Astrocyte (in vitro differentiated cells and primary cell): ENCODE data around the gene TLNRD1. TPM values are rescaled to one million over a fixed set of nuclear protein-coding genes. Genes with fewer than 3 reads are reported as not detected.

Source experiments
- DNase-seq: peaks from one replicate; pipeline ENCODE4 v3.0.0-alpha.2; 2010; ENCODE audit warnings: low read depth
- FAIRE-seq: peaks from 2 replicates; lab custom pipeline; 2011; peaks lifted over from hg19 to GRCh38; lab: Jason Lieb, UNC
- H2AFZ ChIP-seq: 2 replicates; pipeline ENCODE4 v1.6.0; 2012; ENCODE audit warnings: low read depth, low read length, inconsistent platforms
- H3K27ac ChIP-seq: 2 replicates; pipeline ENCODE4 v1.5.1; 2011; ENCODE audit warnings: low read depth, low read length, inconsistent platforms
- H3K27me3 ChIP-seq: 2 replicates; pipeline ENCODE4 v1.6.0; 2011; ENCODE audit warnings: low read length, inconsistent platforms; ENCODE audit not compliant: insufficient read depth
- H3K36me3 ChIP-seq: 2 replicates; pipeline ENCODE4 v1.5.1; 2011; ENCODE audit warnings: low read length, inconsistent platforms; ENCODE audit not compliant: insufficient read depth
- H3K4me1 ChIP-seq: 2 replicates; pipeline ENCODE4 v1.5.1; 2011; ENCODE audit warnings: low read length, inconsistent platforms; ENCODE audit not compliant: insufficient read depth
- H3K4me2 ChIP-seq: 2 replicates; pipeline ENCODE4 v1.6.0; 2012; ENCODE audit warnings: low read length, inconsistent platforms
- H3K4me3 ChIP-seq: 2 replicates; pipeline ENCODE4 v1.5.1; 2011; ENCODE audit warnings: low read depth, mild to moderate bottlenecking, low read length, inconsistent platforms; ENCODE audit not compliant: insufficient read depth
- H3K79me2 ChIP-seq: 2 replicates; pipeline ENCODE4 v1.6.0; 2012; ENCODE audit warnings: mild to moderate bottlenecking, low read length, inconsistent platforms; ENCODE audit not compliant: insufficient read depth
- H3K9ac ChIP-seq: 2 replicates; pipeline ENCODE4 v1.6.0; 2012; ENCODE audit warnings: mild to moderate bottlenecking, low read length, inconsistent platforms
- H3K9me3 ChIP-seq: 2 replicates; pipeline ENCODE4 v1.5.1; 2012; ENCODE audit warnings: low read depth, mild to moderate bottlenecking, low read length, inconsistent platforms; ENCODE audit not compliant: insufficient read depth
- H4K20me1 ChIP-seq: 2 replicates; pipeline ENCODE4 v1.6.0; 2012; ENCODE audit warnings: low read length, inconsistent platforms; ENCODE audit not compliant: insufficient read depth
- H3K27ac Mint-ChIP-seq: one replicate; pipeline ENCODE4 v1.8.0; 2021; ENCODE audit warnings: mild to moderate bottlenecking, mixed read lengths; ENCODE audit not compliant: unreplicated experiment
- H3K27me3 Mint-ChIP-seq: one replicate; pipeline ENCODE4 v1.8.0; 2021; ENCODE audit warnings: low read depth, mixed read lengths; ENCODE audit not compliant: unreplicated experiment
- H3K36me3 Mint-ChIP-seq: one replicate; pipeline ENCODE4 v1.8.0; 2021; ENCODE audit warnings: low read depth, mixed read lengths; ENCODE audit not compliant: unreplicated experiment
- H3K4me1 Mint-ChIP-seq: one replicate; pipeline ENCODE4 v1.8.0; 2021; ENCODE audit warnings: low read depth, mixed read lengths; ENCODE audit not compliant: unreplicated experiment
- H3K4me3 Mint-ChIP-seq: one replicate; pipeline ENCODE4 v1.8.0; 2021; ENCODE audit warnings: mild to moderate bottlenecking, moderate library complexity, mixed read lengths; ENCODE audit not compliant: unreplicated experiment
- H3K9me3 Mint-ChIP-seq: one replicate; pipeline ENCODE4 v1.8.0; 2021; ENCODE audit warnings: mild to moderate bottlenecking, mixed read lengths; ENCODE audit not compliant: unreplicated experiment
- EZH2 ChIP-seq: IDR thresholded peaks from 2 replicates; pipeline ENCODE4 v1.6.1; 2012; ENCODE audit warnings: mild to moderate bottlenecking, low read length, inconsistent platforms; ENCODE audit not compliant: insufficient read depth
- total RNA-seq: library from RNA; stranded (reverse); gene quantifications from 2 replicates; pipeline ENCODE4 v1.2.1, GENCODE V29; 2021
- TF ChIP-seq, protein P1 (sequence below): IDR thresholded peaks from 2 replicates; pipeline ENCODE4 v1.5.1; 2011; ENCODE audit warnings: low read depth, mild to moderate bottlenecking, inconsistent platforms, low read length, moderate library complexity; ENCODE audit not compliant: insufficient read depth

TLNRD1 gene
- total RNA-seq, 1 donor from 2014 or later, result 24.2 TPM

DNA sequence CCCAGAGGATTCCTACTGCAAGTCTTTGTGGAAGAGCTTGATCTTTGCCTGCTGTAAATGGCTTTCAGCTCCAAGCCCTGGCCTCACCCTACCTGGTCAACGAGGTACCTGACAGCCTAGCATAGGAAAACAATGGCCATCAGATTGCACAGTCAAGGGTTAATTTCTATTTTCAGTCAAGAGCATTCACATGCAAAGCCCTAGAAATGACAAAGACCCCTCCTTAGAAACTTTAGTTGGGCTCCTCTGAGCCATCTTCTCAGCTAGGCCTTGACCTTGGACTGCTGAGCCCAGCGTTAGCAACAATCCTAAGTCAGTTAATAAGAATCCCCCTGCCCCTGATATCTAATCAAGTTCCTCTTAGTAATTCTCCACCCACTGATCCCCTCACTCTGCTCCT is 29.6 kb upstream of the TLNRD1 start:
- Histone ChIP-seq H3K4me2 (no peak overlapping the region), H4K20me1 (peaks cover 38% of the 10 kb centered on the region), H3K79me2 (peaks cover 13% of the 10 kb centered on the region), H3K27ac (no peak overlapping the region), H3K4me1 (peaks cover 8% of the 10 kb centered on the region), H3K36me3 (peaks cover 3% of the 10 kb centered on the region), H3K27me3 (no peaks in the 10 kb centered on the region), H3K4me3 (no peak overlapping the region), H3K9ac (no peak overlapping the region), H3K9me3 (no peaks in the 10 kb centered on the region), H2AFZ (no peak overlapping the region)
- H3K27ac Mint-ChIP-seq, result no peak overlapping the region
- peaks cover 4% of the 10 kb centered on the region for H3K36me3 Mint-ChIP-seq
- peaks cover 14% of the 10 kb centered on the region for H3K4me1 Mint-ChIP-seq
- H3K27me3 Mint-ChIP-seq, result no peaks in the 10 kb centered on the region
- FAIRE-seq (no peak), DNase-seq (no peak)
- TF ChIP-seq, protein P1, sequence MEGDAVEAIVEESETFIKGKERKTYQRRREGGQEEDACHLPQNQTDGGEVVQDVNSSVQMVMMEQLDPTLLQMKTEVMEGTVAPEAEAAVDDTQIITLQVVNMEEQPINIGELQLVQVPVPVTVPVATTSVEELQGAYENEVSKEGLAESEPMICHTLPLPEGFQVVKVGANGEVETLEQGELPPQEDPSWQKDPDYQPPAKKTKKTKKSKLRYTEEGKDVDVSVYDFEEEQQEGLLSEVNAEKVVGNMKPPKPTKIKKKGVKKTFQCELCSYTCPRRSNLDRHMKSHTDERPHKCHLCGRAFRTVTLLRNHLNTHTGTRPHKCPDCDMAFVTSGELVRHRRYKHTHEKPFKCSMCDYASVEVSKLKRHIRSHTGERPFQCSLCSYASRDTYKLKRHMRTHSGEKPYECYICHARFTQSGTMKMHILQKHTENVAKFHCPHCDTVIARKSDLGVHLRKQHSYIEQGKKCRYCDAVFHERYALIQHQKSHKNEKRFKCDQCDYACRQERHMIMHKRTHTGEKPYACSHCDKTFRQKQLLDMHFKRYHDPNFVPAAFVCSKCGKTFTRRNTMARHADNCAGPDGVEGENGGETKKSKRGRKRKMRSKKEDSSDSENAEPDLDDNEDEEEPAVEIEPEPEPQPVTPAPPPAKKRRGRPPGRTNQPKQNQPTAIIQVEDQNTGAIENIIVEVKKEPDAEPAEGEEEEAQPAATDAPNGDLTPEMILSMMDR, result no peak
- TF ChIP-seq EZH2, result no peak
- no peak overlapping the region for H3K4me3 Mint-ChIP-seq
- no peaks in the 10 kb centered on the region for H3K9me3 Mint-ChIP-seq

DNA sequence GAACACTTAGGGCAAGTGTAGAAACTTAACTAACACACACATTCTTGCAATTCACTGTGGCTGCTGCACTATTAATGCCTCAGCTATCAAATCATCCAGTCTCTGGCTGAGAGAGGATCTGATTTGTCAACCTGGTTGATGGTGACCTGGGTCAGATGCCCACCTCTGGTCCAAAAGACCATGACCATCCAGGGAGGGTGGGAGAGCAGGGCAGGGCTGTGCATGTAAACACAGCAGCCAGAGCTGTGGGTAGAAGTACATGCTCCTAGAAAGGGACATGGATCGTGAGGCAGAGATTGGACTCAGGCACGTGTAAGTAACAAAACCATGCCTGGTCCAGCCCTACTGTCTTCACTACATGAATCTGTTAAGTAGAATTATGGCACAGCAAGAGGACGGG is 28.4 kb upstream of the TLNRD1 start:
- Mint-ChIP-seq H3K36me3 (peaks cover 4% of the 10 kb centered on the region), H3K4me3 (no peak overlapping the region), H3K27me3 (no peaks in the 10 kb centered on the region), H3K9me3 (no peaks in the 10 kb centered on the region), H3K27ac (peak overlapping the region; percentile 14), H3K4me1 (peaks cover 17% of the 10 kb centered on the region)
- Histone ChIP-seq H3K27me3 (no peaks in the 10 kb centered on the region), H3K27ac (no peak overlapping the region), H3K9ac (no peak overlapping the region), H4K20me1 (peaks cover 48% of the 10 kb centered on the region), H3K4me1 (peaks cover 8% of the 10 kb centered on the region), H3K79me2 (peaks cover 23% of the 10 kb centered on the region), H3K4me2 (no peak overlapping the region), H3K4me3 (no peak overlapping the region), H3K9me3 (no peaks in the 10 kb centered on the region), H2AFZ (no peak overlapping the region), H3K36me3 (peaks cover 3% of the 10 kb centered on the region)
- FAIRE-seq (no peak), DNase-seq (no peak)
- TF ChIP-seq, protein P1, result no peak
- no peak for TF ChIP-seq EZH2

DNA sequence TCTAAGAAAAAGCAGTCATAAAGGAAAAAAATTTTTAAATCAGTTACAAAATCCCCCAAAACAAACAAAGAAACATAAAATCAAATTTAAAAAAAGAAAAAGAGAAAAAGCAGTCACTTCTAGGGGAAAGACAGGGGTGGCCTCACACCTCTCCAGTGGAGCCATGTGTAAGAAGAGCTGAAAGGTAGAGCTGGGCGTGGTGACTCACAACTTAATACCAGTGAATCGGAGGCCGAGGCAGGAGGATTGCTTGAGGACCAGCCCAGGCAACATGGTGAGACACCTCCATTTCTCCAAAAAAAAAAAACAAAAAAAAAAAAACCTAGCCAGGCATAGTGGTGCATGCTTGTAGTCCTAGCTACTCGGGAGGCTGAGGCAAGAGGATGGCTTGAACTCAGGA is 25.8 kb upstream of the TLNRD1 start:
- Histone ChIP-seq H3K9ac (no peak overlapping the region), H3K79me2 (peaks cover 41% of the 10 kb centered on the region), H3K27ac (no peak overlapping the region), H3K4me3 (no peak overlapping the region), H3K36me3 (peaks cover 7% of the 10 kb centered on the region), H3K9me3 (no peaks in the 10 kb centered on the region), H2AFZ (no peak overlapping the region), H4K20me1 (peaks cover 56% of the 10 kb centered on the region), H3K27me3 (no peaks in the 10 kb centered on the region), H3K4me1 (no peaks in the 10 kb centered on the region), H3K4me2 (no peak overlapping the region)
- TF ChIP-seq, protein P1, result no peak
- Mint-ChIP-seq H3K4me1 (peaks cover 24% of the 10 kb centered on the region), H3K27ac (no peak overlapping the region), H3K36me3 (peaks cover 16% of the 10 kb centered on the region), H3K27me3 (no peaks in the 10 kb centered on the region), H3K4me3 (no peak overlapping the region), H3K9me3 (no peaks in the 10 kb centered on the region)
- FAIRE-seq (no peak), DNase-seq (no peak)
